T-helper 1 cell treated with Interleukin-12 subunit alpha and Interleukin-12 subunit beta and Interleukin-4 antibody, amounts not matched to agents 30 ng/mL and 1 ng/mL, for 36 hours (primary cell): ENCODE results near the gene METRNL. TPM values are rescaled to one million over a fixed set of nuclear protein-coding genes. Genes with fewer than 3 reads are reported as not detected.

Experiments
- intact Hi-C: fragments of 100-400 bp; cut with micrococcal nuclease; formaldehyde crosslinking; loops from one replicate; pipeline ENCODE4 v1.15.1; 2024
- total RNA-seq: library from RNA; stranded (reverse); gene quantifications from 2 replicates; pipeline ENCODE4 v1.2.3, GENCODE V29; 2022

Gene METRNL
- total RNA-seq, 1 donor from 2014 or later, result 15.0 TPM

GRCh38 chr17:83089328-83090132 lies 10.1 kb downstream of the METRNL start:
- intact Hi-C loops, result no loop called here

DNA sequence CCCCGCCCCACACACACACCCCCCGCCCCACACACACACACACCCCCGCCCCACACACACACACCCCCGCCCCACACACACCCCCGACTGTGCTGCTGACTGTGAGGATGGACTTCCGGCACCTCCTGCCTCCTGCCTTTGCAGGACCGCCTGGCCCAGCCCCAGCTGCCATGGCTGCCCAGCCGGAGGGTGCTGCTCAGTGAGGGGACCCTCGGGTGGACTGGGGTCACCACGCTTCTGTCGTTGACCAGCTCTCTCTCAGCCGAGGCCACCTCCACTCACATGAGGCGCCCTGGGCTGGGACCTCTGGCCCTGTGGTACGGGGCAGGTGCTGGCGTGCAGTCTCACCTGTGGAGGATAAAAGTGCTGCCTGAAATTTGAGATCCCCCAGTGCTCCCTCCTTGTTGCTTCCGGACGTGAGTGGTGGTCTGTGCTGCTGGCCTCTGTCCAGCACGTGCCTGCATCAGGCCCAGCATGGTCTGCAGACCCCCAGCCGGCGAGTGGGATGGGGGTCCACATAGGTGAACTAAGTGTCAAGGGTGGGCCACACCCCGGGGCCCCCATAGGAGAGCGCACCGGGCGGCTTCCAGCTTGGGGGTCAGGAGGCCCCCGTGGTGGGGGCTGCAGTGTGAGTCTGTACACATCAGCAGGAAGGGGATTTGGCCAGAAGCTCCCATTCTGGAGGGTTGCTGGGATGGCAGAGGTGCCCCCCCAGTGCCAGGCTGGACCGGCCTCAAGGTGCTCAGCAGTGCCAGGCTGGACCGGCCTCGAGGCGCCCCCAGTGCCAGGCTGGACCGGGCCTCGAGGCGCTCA lies 11.2 kb downstream of the METRNL start:
- intact Hi-C loops, result no loop called here

DNA sequence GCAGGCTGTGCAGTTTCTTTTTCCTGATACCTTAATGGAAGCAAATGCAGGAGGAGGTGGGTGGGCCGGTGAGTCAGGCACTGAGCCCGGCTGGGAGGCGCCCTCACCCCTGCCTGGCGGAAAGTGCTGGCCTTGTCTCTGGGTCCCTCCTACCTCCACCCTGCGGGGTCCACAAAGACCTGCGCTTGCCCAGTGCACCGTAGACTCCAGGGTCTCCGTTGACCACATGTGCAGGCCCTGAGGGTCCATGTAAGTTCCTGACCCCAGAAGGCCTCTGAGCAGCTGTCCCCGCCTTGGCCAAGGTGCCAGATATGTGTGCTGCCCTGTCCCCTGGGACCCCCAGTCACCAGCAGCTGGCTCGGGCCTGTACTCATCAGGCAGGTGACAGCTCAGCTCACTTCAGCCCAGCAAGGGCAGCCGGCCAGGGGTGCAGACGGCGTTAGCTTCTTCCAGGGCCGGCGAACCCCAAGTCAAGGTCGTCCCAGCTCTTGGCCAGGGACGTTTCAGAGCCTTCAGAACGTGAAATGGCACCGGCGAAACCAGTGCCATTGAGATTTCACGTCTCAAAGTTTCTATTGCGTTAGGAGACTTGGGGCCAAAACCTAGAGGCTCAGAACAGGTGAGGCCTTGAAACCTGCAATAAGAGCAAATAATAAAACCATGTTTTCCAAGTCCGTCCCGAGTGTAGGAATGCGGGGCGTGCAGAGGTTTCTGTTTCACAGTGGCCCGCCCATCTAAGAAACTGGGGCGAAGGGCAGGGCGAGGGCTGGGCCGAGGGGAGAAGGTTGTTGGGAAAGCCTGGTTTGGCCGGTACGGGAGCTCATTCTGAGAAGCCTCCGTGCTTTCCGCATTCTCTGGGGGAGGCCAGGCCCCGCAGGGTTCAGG lies 12.1 kb downstream of the METRNL start:
- intact Hi-C loops, result no loop called here

DNA sequence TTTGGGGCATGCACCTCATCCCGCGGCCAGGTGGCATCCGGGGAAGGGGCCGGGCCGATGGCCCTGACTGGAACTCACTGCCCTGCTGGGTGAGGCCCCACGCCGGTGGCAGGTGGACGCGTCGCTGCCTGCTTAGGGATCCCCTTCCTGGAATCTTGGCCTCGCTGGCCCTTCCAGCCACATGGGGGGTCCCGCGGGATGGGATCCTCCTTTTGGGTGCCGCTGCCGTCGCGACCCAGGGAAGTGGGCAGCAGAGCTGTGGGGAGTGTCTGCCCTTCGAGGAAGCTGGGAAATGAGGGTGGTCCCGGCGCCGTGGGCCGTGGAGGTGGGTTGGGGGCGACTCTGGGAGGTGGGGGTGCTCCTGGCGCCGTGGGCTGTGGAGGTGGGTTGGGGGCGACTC lies 12.8 kb downstream of the METRNL start:
- intact Hi-C loops, result no loop called here

GRCh38 chr17:83092931-83093330 lies 13.5 kb downstream of the METRNL start:
- intact Hi-C loops, result no loop called here

DNA sequence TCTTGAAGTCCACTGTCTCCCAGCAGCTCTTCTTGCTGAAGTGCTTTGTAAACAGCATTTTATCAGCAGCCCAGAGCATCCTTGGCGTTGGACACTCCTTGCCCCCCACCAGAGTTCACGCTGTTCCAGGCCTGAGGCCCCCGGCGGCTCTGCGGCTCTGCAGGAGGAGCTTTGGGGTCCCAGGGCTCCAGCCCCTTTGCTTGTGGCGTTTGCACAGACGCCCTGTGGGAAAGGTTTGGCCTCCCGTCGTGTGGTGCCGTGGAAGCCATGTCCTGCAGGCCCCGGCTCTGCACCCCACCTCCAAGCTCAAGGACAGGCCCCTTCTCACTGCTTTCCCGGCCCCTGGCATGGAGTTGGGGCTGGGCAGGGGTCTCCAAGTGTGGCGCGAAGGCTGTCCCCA lies 14.1 kb downstream of the METRNL start:
- intact Hi-C loops, result no loop called here

GRCh38 chr17:83094291-83094690 lies 14.9 kb downstream of the METRNL start:
- intact Hi-C loops, result no loop called here

DNA sequence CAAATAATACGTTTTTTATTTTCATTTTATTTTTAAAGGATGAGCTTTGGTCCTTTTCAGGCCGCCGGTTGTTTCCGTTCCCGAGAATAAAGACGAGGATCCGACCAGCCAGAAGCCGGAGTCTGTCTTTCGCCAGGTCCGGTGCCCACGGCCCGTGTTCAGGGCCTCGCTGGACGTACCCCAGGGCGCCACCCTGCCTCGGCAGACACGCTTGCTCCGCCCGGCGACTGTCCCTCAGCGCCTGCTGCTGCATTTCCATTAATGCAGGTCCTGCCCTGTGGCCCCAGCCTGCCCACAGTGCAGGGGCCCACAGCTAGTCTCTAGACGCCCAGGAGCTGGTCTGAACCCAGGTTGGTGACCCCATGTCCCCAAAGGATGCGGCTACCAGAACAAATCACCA lies 15.6 kb downstream of the METRNL start:
- intact Hi-C loops, result no loop called here

- intact Hi-C loops, result no loop called here
Measured at GRCh38 chr17:83096401-83097224, 17.2 kb downstream of the METRNL start.

DNA sequence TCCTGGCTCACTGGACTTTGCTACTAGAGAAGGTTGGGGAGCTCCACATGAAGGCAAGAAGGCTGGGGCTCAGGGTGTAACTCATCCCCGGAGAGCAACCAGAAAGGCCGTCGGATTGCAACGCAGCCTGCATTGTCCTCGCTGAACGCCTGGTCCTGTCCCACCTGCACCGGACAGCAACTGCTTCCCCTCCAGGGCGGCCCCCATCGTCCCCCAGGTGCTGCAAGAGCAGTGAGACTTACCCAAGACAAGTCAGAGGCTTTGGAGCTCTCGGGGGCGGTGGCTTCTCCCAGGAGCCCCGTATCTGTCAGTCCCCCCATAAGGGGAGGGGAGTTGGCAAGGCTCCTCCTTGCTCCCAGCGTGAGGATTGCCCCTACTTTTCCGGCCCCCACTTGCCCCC lies 18.4 kb downstream of the METRNL start:
- intact Hi-C loops, result no loop called here

- intact Hi-C loops, result no loop called here
Measured at GRCh38 chr17:83098241-83099085, 19.1 kb downstream of the METRNL start.

DNA sequence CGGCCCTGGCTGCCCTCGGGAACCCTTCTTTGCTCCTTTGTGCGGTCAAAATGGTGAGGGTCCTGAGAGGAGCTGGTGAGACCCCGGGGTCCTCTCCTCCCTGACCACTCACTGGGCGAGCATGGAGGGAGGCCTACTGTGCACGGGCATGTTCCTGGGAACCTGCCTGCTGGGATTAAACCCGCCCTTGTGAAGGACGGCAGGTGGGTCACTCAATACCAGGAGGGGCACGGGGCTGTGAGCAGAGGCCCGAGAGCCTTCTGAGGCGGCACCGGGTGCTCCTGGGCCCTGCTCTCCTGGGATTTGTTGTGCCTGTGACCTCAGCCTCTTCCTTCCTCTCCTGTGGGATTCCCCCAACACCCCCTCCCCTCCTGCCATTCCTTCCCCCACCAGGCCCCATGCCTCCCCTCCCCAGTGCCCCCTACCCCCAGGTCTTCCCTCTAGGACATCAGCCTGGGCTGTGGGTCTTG lies 19.7 kb downstream of the METRNL start:
- intact Hi-C loops, result no loop called here

DNA sequence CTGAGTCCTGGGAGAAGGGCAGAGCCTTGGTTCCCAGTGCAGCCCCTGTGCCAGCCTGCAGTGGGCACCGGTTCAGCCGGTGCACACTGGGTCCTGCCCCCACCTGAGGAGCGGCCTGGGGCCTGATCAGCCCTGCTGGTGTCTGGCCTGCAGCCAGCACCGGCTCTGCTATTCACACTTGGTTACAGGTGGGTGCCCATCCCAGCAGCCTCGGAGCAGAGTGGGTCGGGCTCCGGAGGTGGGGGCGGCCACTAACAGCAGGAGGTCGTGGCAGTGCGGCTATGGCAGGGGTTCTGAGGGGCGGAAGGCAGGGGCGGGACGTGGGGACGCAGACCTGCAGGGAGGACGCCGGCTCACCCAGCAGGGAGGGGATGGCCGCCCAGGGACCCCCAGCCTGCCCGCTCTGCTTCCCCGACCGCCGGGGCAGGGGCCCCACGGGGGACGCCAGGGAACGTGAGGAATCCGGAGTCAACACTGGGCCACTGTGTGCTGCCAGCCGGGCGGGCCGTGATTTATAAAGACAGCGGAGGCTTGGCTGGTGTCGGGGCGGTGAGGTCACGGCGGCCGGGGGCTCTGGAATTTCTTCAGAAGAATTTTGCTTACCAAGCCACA lies 20.3 kb downstream of the METRNL start:
- intact Hi-C loops, result no loop called here

DNA sequence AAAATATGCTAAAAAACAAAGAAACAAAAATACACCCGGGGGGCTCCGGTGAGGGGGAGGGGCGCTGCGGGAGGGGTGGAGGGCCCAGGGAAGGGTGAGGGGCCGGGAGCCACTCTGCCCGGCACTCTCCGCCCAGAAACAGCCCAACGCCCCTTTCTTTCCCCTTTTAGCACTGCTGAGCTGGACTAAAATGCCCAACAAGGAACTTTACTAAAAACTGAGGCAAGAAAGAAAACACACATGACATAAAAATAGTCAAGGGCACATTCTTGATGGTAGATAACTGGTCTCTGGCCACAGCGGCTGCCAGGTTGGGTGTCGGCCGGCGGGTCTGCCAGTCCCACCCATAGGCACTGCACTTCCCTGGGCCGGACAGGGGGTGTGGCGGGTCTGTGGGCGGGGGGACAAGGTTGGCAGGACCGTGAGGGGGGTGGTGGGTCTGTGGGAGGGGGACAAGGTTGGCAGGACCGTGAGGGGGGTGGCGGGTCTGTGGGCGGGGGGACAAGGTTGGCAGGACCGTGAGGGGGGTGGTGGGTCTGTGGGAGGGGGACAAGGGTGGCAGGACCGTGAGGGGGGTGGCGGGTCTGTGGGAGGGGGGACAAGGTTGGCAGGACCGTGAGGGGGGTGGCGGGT lies 20.9 kb downstream of the METRNL start:
- intact Hi-C loops, result no loop called here

GRCh38 chr17:83100853-83101391 lies 21.5 kb downstream of the METRNL start:
- intact Hi-C loops, result no loop called here

DNA sequence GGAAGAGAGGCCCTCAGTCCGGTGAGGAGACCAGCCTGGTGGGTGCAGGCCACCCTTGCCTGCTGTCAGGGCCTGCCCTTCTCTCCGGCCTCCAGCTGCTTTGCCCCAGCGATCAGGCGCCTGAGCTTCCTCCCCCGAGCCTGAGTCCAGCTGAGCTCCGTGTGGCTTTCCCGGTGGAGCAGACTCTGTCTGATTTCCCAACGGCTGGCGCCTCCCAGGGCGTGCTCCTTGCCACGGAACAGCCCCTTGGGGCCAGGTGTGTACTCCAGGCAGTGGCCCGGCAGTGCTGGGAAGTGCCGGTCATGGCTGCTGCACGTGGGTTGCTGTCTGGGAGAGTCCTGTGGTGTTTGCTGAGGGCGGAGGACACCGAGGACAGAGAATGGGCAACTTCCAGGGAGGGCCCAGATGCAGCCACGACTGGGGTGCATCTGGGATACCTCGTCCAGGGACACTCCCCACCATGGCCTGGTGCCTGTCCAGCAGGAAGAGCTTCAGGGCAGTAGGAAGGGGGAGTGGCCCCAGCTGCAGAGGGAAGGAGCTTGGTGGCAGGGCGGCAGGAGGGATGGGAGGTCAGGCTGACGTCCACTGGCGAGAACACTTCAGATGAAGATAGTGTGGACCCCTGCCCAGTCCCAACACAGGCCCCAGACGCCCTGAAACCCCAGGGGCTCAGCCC lies 22.5 kb downstream of the METRNL start:
- intact Hi-C loops, result no loop called here

DNA sequence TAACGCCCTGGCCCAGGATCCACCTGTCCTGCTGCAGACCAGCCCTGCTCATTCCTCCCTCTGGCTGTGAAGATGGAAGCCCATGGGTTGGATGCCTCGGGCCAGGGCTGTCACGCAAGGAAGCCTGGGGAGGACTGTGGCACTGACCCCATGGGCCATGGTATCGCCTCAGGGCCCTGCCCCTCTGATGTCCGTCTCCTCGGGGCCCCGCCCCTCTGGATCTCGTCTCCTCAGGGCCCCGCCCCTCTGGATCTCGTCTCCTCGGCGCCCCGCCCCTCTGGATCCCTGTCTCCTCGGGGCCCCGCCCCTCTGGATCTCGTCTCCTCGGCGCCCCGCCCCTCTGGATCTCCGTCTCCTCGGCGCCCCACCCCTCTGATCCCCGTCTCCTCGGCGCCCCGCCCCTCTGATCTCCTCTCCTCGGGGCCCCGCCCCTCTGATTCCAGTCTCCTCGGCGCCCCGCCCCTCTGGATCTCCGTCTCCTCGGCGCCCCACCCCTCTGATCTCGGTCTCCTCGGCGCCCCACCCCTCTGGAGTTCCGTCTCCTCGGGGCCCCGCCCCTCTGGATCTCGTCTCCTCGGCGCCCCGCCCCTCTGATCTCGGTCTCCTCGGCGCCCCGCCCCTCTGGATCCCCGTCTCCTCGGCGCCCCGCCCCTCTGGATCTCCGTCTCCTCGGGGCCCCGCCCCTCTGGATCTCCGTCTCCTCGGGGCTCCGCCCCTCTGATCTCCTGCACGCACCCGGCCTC lies 24.0 kb downstream of the METRNL start:
- intact Hi-C loops, result no loop called here
